Measurements from ENCODE around the gene HNRNPAB. TPM values are rescaled to one million over a fixed set of nuclear protein-coding genes. Genes with fewer than 3 reads are reported as not detected.

HNRNPAB gene
- total RNA-seq, 1 donor from 2014 or later: 85.6 TPM

DNA sequence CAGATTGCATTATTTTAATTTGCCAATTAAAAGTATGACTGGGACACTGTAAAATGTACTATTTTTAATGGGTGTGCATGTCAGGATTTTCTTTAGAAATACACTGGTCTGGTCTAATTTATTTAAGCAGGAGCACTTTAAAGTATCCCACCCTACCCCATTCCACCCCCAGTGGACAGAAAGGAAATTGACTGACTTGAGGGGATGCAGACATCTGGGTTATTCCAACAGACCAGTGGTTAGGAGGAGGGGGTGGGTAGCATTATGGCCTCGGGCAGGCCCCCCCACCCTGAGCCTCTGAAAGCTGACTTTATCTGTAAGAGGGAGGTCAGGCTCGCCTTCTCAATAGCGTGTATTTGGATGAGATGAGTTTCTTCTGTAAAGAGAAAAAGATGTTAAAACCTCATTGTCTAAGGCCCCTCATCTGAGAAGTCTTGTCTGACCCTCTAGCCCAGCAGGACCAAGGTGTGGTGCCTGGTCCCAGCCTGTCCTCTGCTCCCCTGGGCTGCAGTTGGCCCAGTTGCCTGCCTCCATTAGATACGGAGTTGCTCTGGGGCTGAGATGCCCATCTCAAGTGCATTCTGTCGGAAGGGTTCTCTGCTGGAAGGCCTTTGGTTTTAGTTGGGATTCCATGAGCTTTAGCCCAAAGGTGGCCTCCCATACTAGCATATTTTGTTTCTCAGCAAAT is 4.4 kb downstream of the HNRNPAB start:
- DNase-seq (ENCODE audit: missing footprints) (no peak), ATAC-seq (no peak)
- intact Hi-C loops (cut with DNase I): no loop called here

DNA sequence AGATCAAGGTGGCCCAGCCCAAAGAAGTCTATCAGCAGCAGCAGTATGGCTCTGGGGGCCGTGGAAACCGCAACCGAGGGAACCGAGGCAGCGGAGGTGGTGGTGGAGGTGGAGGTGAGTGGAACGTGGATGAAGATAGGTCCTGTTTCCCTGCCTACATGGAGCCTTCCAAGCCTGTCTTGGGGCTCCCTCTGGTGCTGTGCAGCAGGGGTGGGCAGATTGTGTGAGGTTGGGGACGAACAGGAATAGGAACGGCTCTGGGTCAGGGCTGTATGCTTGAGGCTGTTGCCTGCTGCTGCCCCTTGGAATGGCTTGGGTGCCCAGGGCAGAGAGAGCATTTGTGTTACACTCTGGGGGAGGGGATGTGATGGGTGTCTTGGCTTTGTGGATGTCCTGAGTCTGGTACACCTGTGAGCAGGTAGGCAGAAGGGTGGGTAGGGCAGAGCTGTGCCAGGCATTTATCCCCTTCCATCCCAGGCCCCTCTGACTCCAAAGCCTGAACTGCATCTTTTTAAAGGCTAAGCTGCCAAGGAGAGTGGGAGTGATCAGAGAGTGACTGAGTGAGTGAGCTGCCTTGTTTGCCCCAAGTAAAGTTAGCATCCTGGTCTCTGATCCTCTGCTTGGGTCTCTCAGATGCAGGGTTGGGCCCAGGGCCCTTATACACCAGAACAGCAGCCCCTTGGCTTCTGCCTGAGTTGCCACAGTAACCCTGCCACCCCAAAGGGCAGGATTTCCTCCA is 5.2 kb downstream of the HNRNPAB start:
- intact Hi-C loops (cut with DNase I): no loop called here
- no peak for ATAC-seq
- DNase-seq (ENCODE audit: missing footprints): no peak

DNA sequence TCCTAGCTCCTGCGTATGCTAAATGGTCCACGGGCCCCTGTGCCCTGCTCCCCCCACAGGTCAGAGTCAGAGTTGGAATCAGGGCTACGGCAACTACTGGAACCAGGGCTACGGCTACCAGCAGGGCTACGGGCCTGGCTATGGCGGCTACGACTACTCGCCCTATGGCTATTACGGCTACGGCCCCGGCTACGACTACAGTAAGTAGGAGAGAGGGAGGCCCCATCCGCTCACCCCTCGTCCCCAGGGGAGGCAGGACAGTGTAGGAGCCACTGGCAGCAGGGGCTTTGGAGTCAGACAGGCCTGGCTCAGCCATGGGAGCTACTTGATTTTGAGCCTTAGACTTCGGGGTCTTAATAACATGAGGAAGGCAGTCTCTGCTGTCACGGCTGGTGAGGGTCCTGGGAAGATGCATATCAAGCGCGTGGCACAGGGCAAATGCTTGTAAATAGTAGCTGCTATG is 5.8 kb downstream of the HNRNPAB start:
- no peak for DNase-seq (ENCODE audit: missing footprints)
- ATAC-seq: no peak
- intact Hi-C loops (cut with DNase I): no loop called here

DNA sequence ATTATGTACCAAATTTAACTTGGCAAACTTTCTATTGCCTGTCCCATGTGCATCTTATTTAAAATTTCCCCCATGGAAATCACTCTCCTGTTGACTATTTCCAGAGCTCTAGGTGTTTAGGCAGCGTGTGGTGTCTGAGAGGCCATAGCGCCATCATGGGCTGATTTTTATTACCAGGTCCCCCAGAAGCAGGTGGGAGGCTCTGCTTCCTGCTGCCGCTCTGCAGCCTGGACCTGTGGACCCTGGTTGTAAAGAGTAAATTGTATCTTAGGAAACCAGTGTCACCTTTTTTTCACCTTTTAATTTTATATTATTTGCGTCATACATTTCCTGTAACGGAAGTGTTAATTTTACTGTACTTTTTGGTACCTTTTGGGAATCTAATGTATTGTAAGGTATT is 6.4 kb downstream of the HNRNPAB start:
- ATAC-seq: no peak
- no peak for DNase-seq (ENCODE audit: missing footprints)
- intact Hi-C loops (cut with DNase I): no loop called here

DNA sequence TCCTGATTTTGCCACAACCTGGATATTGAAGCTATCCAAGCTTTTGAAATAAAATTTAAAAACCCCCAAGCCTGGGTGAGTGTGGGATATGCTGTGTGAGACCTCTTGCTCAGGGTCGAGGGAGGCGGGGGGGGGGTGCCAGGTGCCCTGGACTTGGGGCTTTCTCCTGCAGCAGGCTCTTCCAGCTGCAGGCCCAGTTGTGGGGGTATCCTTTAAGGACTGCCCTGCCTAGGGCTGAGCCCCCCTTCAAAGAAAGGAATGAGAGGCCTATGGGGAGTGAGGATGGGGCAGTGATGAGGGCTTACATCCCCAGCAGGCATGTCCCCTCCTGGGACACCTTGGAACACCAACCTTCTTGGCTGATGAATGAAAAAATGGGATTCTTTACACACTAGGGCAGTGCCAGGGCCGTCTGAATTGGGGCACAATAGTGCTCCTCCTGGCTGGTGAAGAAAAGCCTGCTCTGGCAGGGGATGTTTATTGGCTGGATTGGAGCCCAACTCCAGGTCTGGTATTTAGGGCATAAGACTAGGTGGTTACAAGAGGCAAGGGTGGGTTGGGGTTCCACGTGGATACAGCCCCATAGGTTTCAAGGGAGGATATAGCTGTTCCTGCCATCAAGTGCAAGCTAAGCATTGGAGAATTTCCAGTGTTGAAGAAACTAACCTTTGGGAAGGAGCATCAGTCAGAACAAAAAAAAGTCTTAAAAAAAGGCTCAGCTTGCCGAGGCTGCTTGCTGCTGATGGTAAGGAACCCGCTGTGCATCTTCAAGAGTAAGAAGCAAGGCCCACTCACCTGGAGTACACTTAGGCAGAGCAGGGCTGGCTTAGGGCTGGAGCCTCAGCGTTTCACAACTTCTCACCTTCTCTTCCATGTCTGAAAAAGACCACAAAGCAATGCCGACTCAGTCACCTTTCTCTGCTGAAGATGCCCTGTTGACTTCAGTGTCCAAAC is 7.0 kb downstream of the HNRNPAB start:
- no peak for DNase-seq (ENCODE audit: missing footprints)
- no peak for ATAC-seq
- intact Hi-C loops (cut with DNase I): no loop called here

DNA sequence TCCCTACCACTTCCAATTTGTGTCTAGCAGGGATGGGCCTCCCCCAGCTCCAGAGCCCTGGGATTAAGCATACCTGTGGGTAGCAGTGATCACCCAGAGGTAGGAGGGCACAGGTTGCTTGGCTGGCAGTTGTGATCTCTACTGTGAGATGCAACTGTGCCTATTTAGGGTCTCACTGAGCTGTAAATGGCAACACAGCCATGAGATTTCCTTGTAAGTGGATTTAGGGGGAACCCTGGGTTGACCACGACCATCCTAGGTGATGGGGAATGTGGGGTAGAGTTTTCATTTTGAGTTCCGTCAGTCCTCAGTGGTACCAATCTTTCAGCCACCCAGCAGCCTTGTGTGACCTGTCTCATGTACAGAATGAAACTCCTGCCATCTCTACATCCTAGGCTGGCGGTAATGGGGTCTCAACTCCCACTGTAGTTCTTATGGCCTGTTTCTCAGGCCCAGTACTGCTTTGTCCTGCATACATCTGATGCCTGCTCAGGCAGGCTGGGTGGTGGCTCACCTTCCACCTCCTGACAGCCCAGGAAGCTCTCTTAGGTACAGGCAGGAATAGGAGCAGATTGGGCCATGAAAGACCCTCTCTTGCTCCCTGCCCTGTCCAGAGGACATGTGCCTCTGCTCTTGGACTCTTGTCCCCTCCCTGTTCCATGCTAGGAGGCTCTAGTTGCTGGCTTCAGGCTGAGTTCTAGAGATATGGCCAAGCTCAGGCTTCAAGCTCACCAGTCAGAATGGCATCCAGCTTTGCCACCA is 8.1 kb downstream of the HNRNPAB start:
- intact Hi-C loops (cut with DNase I): no loop called here
- DNase-seq (ENCODE audit: missing footprints): no peak
- ATAC-seq: no peak

DNA sequence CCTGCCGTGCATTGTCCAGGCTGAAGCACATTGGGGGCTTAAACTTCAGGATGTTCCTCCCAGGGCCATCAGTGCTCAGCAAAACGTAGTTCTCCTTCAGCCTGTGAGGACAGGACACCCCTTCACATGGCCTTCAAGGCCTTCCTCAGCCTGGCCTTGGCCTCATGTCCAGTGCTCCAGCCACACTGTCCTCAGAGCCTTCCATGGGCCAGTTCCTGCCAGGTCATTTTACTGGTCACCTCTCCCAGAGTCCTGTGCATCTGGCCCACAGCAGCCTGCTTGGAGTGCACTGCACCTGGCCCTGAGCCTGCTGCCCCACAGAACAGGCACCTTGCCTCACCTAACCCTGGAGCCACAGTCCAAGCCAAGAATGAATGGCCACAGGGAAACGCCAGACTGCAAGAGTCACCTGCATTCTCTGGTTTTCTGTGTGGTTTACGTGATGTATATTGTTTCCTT is 8.7 kb downstream of the HNRNPAB start:
- intact Hi-C loops (cut with DNase I): no loop called here
- DNase-seq (ENCODE audit: missing footprints): no peak
- no peak for ATAC-seq

DNA sequence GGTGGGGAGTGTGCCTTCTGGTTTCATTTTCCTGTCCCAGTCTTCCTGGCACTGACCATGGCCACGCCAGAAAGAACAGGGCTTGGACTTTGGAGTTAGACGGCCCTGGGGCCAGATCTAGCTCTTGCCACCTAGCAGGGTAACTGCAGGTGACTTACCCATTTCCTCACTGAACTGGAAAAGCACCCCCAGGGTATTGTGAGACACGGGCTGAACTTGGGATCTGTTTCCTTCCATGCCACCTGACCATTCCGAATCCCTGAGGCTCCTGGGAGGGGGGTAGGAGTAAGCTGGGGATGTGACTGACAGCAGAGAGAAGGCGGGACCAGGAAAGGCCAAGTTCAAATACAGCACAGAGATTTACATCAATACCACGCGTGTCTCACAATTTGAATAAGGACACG is 9.4 kb downstream of the HNRNPAB start:
- DNase-seq (ENCODE audit: missing footprints) (no peak), ATAC-seq (no peak)
- intact Hi-C loops (cut with DNase I): no loop called here

DNA sequence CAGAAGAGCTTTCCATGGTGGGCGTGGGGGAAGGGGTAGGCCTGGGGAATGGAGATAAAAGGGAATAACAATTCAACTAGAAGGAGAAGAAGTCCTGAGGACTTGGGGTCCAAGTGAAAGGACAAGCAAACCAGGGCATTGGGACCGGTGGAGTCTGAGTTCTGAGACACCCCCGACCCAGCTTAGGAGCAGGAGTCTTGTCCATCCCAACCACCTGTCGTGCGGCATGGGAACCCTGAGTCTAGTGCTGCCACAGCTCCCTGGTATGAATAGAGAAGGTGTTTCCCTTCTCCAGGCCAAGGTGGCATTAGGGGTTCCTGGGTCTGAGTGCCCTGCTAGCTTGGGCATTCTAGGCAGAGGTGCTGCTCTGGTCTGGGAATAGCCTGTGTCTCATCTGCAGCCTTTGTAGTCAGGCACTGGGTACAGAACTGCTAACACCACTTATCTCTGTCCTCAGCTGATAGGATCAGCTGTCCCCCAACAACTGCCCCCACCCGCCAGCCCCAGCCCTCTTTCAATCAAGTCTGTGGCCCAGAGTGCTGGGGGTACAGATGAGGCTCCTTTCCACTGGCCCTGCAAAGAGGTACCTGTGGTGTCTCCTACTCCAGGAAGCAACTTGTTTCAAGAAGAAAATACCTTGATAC is 9.9 kb downstream of the HNRNPAB start:
- DNase-seq (ENCODE audit: missing footprints): no peak
- intact Hi-C loops (cut with DNase I): no loop called here
- no peak for ATAC-seq

DNA sequence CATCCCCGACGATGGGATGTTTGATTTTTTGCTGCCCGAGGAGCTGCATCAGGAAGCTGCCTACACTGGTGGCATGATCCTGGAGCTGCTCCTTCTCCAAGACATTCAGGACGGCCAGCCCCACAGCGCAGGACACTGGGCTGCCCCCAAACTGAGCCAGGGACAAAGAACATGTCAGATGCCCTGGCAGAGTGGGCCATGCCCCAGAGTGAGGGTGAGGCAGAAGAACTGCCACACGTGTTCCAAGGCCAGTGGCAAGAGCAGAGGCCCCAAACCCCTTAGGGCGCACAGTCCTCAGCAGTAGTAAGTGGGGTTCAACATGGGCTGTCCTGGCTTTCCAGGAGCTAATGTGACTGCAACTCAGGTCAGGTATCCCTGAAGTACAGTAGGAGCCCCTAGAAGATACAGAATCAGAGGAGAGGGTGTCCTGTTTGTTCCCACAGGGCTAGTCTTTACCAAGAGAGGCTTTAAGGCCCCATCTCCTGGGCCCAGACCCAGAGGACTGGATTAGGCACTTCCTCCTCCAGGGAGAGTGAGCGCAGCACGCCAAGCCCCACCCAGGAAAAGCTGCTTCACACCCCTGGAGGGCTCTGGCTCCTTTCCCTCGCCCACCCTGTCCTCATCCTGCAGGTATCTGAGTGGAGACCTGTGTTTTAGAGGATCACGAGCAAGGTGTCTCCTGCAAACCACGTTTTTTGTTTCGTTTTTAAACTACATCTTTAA is 11.1 kb downstream of the HNRNPAB start:
- intact Hi-C loops (cut with DNase I): no loop called here
- DNase-seq (ENCODE audit: missing footprints): no peak
- no peak for ATAC-seq

DNA sequence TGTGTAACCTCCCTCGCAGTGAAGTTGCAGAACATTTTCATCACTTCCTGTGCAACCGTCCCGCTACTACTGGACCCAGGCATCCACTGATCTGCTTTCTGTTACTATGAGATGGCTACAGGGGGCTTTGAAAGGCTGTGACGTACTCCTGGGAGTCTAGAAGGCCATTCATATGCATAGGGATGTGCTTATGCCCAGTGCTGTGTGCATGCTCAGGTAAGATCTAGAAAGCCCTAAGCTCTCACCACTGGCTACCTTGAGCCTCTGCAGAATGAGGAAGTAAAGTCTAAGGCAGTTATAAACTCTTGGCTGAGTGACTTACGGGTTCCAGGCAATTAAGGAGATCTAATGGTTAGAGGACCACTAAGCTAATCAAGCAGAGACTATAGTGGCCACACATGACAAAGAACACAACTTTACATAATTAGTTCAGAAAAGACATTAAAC is 11.8 kb downstream of the HNRNPAB start:
- DNase-seq (ENCODE audit: missing footprints): no peak
- intact Hi-C loops (cut with DNase I): no loop called here
- no peak for ATAC-seq

DNA sequence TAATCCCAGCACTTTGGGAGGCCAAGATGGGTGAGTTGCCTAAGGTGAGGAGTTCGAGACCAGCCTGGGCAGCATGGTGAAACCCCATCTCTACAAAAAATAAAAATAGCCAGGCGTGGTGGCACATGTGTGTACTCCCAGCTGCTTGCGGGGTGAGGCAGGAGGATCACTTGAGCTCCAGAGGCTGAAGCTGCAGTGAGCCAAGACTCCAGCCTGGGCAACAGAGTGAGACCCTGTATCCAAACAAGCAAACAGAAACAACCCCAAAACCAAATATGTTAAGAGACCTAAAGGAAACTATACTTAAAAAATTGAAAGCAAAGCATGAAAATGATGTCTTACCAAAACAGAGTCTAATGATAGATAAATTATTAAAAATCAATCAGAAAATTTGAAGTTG is 12.4 kb downstream of the HNRNPAB start:
- ATAC-seq: no peak
- DNase-seq (ENCODE audit: missing footprints): no peak
- intact Hi-C loops (cut with DNase I): no loop called here

DNA sequence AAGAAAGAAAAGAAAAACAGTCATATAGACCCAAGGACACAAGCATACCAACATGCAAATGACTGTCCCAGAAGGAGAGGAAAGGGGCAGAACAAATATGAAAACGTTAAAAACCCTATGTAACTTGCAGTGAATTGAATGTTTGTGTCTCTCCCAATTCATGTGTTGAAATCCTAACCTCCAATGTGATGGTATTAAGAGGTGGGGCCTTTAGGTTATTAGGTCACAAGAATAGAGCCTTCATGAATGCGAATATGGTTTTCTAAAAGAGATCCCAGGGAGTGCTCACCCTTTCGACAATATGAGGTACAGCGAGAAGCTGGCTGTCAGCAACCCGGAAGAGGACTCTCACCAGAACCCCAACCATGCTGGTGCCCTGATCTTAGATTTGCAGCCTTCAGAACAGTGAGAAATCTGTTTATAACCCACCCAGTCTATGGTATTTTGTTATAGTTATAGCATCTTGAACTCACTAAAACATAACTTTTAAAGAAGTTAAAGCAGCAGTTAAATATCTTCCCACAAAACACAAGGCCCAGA is 14.0 kb downstream of the HNRNPAB start:
- DNase-seq (ENCODE audit: missing footprints): no peak
- ATAC-seq: no peak
- intact Hi-C loops (cut with DNase I): no loop called here

DNA sequence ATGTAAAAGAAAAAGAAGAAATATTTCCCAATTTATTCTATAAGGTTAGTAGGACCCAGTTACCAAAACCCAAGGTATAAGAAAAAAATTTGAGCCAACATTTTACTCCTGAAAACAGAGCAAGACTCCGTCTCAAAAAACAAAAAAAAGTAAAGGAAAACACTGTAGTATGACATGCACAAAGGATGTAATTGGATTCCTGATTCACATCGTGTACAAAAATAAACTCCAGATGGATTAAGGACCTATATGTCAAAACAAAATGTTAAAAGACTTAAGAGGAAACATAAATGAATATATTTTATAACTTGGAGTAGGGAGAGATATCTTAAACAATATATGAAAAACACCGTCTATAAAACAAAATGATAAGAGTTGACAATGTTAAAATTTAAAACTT is 14.5 kb downstream of the HNRNPAB start:
- intact Hi-C loops (cut with DNase I): no loop called here
- no peak for DNase-seq (ENCODE audit: missing footprints)
- no peak for ATAC-seq

DNA sequence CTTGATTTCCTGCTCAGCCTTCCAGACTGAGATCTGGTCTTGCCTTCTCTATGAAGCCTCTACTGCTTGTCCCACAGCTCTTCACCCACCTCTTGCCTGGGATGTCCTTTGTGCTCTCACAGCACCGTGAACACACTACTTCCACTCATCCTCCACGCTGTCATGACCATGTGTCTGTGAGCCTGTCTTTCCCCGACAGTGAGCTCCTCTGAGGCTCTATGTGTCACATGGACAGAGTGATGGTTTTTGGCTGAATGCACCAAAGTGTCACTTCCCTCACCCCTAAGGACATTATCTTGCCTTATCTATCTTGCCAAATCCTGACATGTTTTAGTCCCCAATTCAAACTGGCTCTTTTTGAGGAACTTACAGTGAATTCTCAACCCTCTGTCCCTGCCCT is 16.9 kb downstream of the HNRNPAB start:
- intact Hi-C loops (cut with DNase I): no loop called here
- DNase-seq (ENCODE audit: missing footprints): no peak
- no peak for ATAC-seq

DNA sequence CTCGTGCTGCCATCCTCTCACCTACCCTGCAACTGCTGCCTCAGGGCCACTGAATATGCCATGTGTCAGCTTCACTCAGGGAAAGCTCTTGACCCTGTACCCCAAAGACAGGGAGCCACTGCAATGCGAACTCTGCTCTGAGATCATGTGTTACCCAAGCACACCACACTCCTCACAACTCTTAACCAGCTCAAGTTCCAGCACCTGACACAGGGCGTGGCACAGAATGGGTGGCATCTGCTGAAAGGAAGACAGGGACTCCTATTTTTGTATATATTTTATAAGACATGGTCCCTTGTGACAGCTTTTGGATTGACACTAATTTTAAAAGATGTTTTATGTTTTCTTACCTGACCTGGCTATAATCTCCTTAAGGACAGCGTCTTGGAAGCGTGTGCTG is 17.5 kb downstream of the HNRNPAB start:
- intact Hi-C loops (cut with DNase I): no loop called here
- no peak for DNase-seq (ENCODE audit: missing footprints)

DNA sequence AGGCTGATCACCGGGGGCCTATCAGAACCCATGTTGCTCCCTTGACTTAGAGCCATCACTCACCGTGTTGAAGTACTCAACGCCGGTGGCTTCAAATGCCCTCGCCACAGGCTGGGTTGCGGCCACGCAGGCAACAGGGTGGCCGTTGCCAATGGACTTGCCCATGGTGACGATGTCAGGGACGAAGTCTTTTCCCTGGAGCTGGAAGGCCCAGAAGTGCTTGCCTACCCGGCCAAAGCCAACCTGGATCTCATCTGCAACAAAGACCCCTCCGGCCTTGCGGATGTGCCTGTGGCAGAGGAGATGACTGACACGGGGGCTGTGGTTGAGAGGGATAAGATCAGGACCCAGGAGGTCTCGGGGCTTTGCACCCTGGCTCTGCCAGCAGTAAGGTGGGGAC is 18.0 kb downstream of the HNRNPAB start:
- DNase-seq (ENCODE audit: missing footprints): no peak
- no peak for ATAC-seq
- intact Hi-C loops (cut with DNase I): no loop called here

More for the DNA sequence above, 17.5 kb downstream of the HNRNPAB start:
- no peak for ATAC-seq
